Duodenal mucosa (tissue), 2 donors: ENCODE measurements around the gene ING5.

ENCODE experiments used
- H3K27ac ChIP-seq: one replicate; pipeline ENCODE4 v1.7.0; 2013; ENCODE audit warnings: low read depth, low read length
- H3K27me3 ChIP-seq, 2 donors: one replicate each; pipeline ENCODE4 v1.7.0; 2013; ENCODE audit warnings: low read length in 2 of 2, control low read depth in 1 of 2; ENCODE audit not compliant: insufficient read depth in 2 of 2, control insufficient read depth in 1 of 2
- H3K36me3 ChIP-seq, 2 donors: one replicate each; pipeline ENCODE4 v1.7.0; 2013; ENCODE audit warnings: low read length in 2 of 2, control low read depth in 1 of 2; ENCODE audit not compliant: insufficient read depth in 2 of 2, control insufficient read depth in 1 of 2
- H3K4me1 ChIP-seq, 2 donors: one replicate each; pipeline ENCODE4 v1.7.0; 2013; ENCODE audit warnings: low read length in 2 of 2, control low read depth in 1 of 2; ENCODE audit not compliant: insufficient read depth in 2 of 2, control insufficient read depth in 1 of 2
- H3K4me3 ChIP-seq, 2 donors: one replicate each; pipeline ENCODE4 v1.7.0; 2013; ENCODE audit warnings: low read length in 2 of 2, low read depth in 1 of 2
- H3K9ac ChIP-seq, 2 donors: one replicate each; pipeline ENCODE4 v1.7.0; 2013; ENCODE audit warnings: low read length in 2 of 2, low read depth in 1 of 2
- H3K9me3 ChIP-seq, 2 donors: one replicate each; pipeline ENCODE4 v1.7.0; 2013; ENCODE audit warnings: low read length in 2 of 2, control low read depth in 1 of 2; ENCODE audit not compliant: control insufficient read depth in 1 of 2

Gene ING5

GRCh38 chr2:241701399-241702154, at the start of gene ING5:
ING5 (plus strand) TSS chr2:241702039; CDS start chr2:241702066, 27 bp downstream.
- Histone ChIP-seq H3K9ac (peak within 1 kb of the TSS; percentile 61 to 77), H3K36me3 (peaks cover 11 to 13% of the 10 kb centered on the region in 2 donors), H3K4me1 (peaks cover 6 to 8% of the 10 kb centered on the region in 2 donors), H3K27me3 (no peaks in the 10 kb centered on the region), H3K4me3 (peak within 1 kb of the TSS; percentile 81 to 83), H3K27ac (peak within 1 kb of the TSS; percentile 90), H3K9me3 (peaks cover 0 to 2% of the 10 kb centered on the region in 2 donors)

- no peaks in the 10 kb centered on the region for H3K27me3 ChIP-seq
- no peak overlapping the region for H3K9ac ChIP-seq
- no peak overlapping the region for H3K4me3 ChIP-seq
- peaks cover 17 to 58% of the 10 kb centered on the region in 2 donors for H3K36me3 ChIP-seq
- no peak overlapping the region for H3K27ac ChIP-seq
- peaks cover 0 to 5% of the 10 kb centered on the region in 2 donors for H3K4me1 ChIP-seq
- no peaks in the 10 kb centered on the region for H3K9me3 ChIP-seq
Measured at GRCh38 chr2:241652142-241652541, 49.7 kb upstream of the ING5 start.

- no peak overlapping the region for H3K27ac ChIP-seq
- H3K9ac ChIP-seq = no peak overlapping the region
- H3K27me3 ChIP-seq = no peaks in the 10 kb centered on the region
- H3K4me3 ChIP-seq = no peak overlapping the region
- peaks cover 0 to 5% of the 10 kb centered on the region in 2 donors for H3K4me1 ChIP-seq
- H3K9me3 ChIP-seq = no peaks in the 10 kb centered on the region
- peaks cover 17 to 60% of the 10 kb centered on the region in 2 donors for H3K36me3 ChIP-seq
Measured at GRCh38 chr2:241652722-241653121, 49.1 kb upstream of the ING5 start.

GRCh38 chr2:241653210-241653750, 48.6 kb upstream of the ING5 start:
- Histone ChIP-seq H3K4me3 (no peak overlapping the region), H3K36me3 (peaks cover 17 to 64% of the 10 kb centered on the region in 2 donors)

GRCh38 chr2:241654551-241654950, 47.3 kb upstream of the ING5 start:
- Histone ChIP-seq H3K4me1 (peaks cover 0 to 5% of the 10 kb centered on the region in 2 donors), H3K36me3 (peaks cover 17 to 77% of the 10 kb centered on the region in 2 donors), H3K9ac (no peak overlapping the region), H3K27me3 (no peaks in the 10 kb centered on the region), H3K4me3 (no peak overlapping the region), H3K9me3 (no peaks in the 10 kb centered on the region), H3K27ac (no peak overlapping the region)

More at GRCh38 chr2:241653210-241653750, 48.6 kb upstream of the ING5 start:
- Histone ChIP-seq H3K9ac (no peak overlapping the region), H3K9me3 (no peaks in the 10 kb centered on the region), H3K27ac (no peak overlapping the region), H3K27me3 (no peaks in the 10 kb centered on the region), H3K4me1 (peaks cover 0 to 5% of the 10 kb centered on the region in 2 donors)

GRCh38 chr2:241655516-241656189, 46.2 kb upstream of the ING5 start:
- no peak overlapping the region for H3K9ac ChIP-seq
- H3K4me3 ChIP-seq = no peak overlapping the region
- H3K27me3 ChIP-seq = no peaks in the 10 kb centered on the region
- no peaks in the 10 kb centered on the region for H3K9me3 ChIP-seq
- no peaks in the 10 kb centered on the region for H3K4me1 ChIP-seq
- H3K36me3 ChIP-seq = peaks cover 20 to 80% of the 10 kb centered on the region in 2 donors
- H3K27ac ChIP-seq = no peak overlapping the region

GRCh38 chr2:241656190-241656741, 45.6 kb upstream of the ING5 start:
- Histone ChIP-seq H3K4me1 (no peaks in the 10 kb centered on the region), H3K9ac (no peak overlapping the region), H3K36me3 (peaks cover 20 to 85% of the 10 kb centered on the region in 2 donors), H3K4me3 (no peak overlapping the region), H3K27ac (no peak overlapping the region), H3K9me3 (no peaks in the 10 kb centered on the region), H3K27me3 (no peaks in the 10 kb centered on the region)

GRCh38 chr2:241657786-241658254, 44.0 kb upstream of the ING5 start:
- Histone ChIP-seq H3K9ac (no peak overlapping the region), H3K9me3 (no peaks in the 10 kb centered on the region), H3K36me3 (peaks cover 16 to 81% of the 10 kb centered on the region in 2 donors), H3K27ac (no peak overlapping the region), H3K4me1 (no peaks in the 10 kb centered on the region), H3K4me3 (no peak overlapping the region), H3K27me3 (no peaks in the 10 kb centered on the region)

GRCh38 chr2:241658296-241658695, 43.5 kb upstream of the ING5 start:
- Histone ChIP-seq H3K27ac (no peak overlapping the region), H3K9me3 (no peaks in the 10 kb centered on the region), H3K27me3 (no peaks in the 10 kb centered on the region), H3K9ac (no peak overlapping the region), H3K36me3 (peaks cover 12 to 76% of the 10 kb centered on the region in 2 donors), H3K4me3 (no peak overlapping the region), H3K4me1 (no peaks in the 10 kb centered on the region)
